GM12878 (cell line): ENCODE results near the gene NUDT16L1.

Source experiments
- CBX3 ChIP-seq: fragments of 200-600 bp; sonication (generic); IDR thresholded peaks from 2 replicates; pipeline ENCODE4 v1.6.1; 2016; ENCODE audit warnings: low read depth, borderline replicate concordance
- POLR2AphosphoS5 ChIP-seq: IDR thresholded peaks from 2 replicates; pipeline ENCODE4 v1.6.1; 2011; ENCODE audit warnings: mild to moderate bottlenecking, low read length, inconsistent platforms
- TF ChIP-seq, protein P1 (sequence below), 3 experiments: IDR thresholded peaks in 2 of 3; conservative IDR thresholded peaks in 1 of 3; 2 replicates each; pipeline ENCODE4 v1.5.1; 2011; ENCODE audit warnings: low read depth in 3 of 3, low read length in 3 of 3, mild to moderate bottlenecking in 3 of 3, control low read depth in 2 of 3, moderate library complexity in 2 of 3, inconsistent platforms in 1 of 3, mixed read lengths in 1 of 3; ENCODE audit not compliant: control insufficient read depth in 2 of 3, insufficient read depth in 1 of 3; ENCODE audit errors: extremely low read depth in 1 of 3

DNA sequence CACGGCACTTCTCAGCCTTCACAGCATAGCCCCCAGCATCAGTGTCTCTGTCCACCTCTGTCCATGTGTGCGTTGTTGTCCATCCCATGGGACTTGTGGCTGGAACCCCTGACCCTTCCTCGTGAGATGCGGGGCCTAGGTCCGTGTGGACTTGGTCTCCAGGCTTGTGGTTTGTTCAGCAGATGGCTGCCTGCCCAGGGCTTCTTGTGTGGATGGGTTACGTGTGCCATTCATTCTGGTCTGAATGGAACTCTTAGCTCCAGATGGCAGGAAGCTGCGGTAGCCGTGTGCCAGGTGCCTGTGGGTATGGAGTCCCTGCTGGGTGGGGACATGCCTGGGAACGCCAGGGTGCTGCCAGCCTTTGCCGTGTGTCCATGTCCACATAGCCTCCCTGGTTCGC is 31.7 kb upstream of the NUDT16L1 start:
- TF ChIP-seq POLR2AphosphoS5 (no peak), CBX3 (no peak)
- TF ChIP-seq, protein P1, sequence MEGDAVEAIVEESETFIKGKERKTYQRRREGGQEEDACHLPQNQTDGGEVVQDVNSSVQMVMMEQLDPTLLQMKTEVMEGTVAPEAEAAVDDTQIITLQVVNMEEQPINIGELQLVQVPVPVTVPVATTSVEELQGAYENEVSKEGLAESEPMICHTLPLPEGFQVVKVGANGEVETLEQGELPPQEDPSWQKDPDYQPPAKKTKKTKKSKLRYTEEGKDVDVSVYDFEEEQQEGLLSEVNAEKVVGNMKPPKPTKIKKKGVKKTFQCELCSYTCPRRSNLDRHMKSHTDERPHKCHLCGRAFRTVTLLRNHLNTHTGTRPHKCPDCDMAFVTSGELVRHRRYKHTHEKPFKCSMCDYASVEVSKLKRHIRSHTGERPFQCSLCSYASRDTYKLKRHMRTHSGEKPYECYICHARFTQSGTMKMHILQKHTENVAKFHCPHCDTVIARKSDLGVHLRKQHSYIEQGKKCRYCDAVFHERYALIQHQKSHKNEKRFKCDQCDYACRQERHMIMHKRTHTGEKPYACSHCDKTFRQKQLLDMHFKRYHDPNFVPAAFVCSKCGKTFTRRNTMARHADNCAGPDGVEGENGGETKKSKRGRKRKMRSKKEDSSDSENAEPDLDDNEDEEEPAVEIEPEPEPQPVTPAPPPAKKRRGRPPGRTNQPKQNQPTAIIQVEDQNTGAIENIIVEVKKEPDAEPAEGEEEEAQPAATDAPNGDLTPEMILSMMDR (IDR thresholded peaks at IDR 0.05 in 2 of 3, conservative IDR thresholded peaks at IDR 0.05 in 1 of 3; ENCODE audit: control insufficient read depth in 2 of 3, extremely low read depth in 1 of 3, insufficient read depth in 1 of 3, low read depth in 3 of 3, low read length in 3 of 3) = no peak
